Stimulated activated CD8-positive, alpha-beta memory T cell treated with anti-CD3 and anti-CD28 coated beads, Interleukin-4, amount 100 ng/mL, for 24 hours (primary cell): ENCODE data around the gene GRK2.
A peak's percentile ranks its signal among the peaks of the same experiment; 100 is the strongest.

Experiments used
- DNase-seq: peaks from one replicate; pipeline ENCODE4 v3.0.0-alpha.2; 2020; ENCODE audit warnings: low read depth

The GRK2 gene

DNA sequence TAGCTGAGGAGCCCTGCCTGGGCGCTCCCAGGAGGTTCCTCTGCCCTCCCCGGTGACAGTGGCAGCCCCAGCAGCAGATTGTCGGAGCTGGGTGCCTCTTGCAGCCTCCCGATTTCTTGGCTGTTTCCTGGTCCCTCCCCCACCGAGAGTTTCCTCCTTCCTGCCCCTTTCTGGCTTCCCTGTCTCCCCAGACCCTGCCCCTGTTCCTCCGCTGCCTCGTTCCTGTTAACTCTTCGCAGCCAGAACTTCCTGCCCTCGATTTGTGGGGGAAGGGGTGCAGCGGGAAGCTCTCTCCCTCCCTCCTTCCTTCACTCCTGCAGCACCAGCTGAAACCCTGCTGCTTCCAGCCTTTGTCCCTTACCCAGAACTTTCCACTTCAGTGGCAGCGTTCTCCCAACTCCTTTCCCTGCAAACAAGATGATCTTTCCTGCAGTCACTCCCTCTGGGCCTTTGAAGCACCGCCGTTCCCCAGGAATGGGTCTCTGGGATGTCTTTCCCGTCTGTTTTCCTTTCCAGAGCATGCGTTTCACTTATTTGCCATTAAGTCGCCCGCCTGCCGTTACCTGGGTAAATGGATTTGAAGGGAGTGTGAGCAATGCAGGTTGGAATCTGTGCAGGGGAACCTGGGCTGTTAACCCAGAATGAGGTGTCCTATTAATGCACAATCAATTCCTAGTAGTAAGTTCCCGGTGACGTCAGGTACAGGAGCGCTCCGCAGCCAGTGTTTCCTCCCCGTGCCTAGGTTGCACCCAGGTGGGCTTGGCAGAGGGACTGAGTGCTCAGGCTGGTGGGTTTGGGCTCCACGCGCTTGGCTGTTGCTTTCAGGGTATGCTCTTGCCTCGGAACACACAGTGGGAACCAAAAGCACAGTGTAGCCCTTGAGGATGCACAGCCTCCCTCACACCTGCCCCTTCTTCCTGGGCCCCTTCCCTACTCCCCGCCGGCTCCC lies 4.3 kb downstream of the GRK2 start:
- no peak for DNase-seq

GRCh38 chr11:67271205-67271540 lies 4.9 kb downstream of the GRK2 start:
- no peak for DNase-seq

- peak; percentile 50 for DNase-seq
Observed at GRCh38 chr11:67271541-67272284, 5.4 kb downstream of the GRK2 start.

DNA sequence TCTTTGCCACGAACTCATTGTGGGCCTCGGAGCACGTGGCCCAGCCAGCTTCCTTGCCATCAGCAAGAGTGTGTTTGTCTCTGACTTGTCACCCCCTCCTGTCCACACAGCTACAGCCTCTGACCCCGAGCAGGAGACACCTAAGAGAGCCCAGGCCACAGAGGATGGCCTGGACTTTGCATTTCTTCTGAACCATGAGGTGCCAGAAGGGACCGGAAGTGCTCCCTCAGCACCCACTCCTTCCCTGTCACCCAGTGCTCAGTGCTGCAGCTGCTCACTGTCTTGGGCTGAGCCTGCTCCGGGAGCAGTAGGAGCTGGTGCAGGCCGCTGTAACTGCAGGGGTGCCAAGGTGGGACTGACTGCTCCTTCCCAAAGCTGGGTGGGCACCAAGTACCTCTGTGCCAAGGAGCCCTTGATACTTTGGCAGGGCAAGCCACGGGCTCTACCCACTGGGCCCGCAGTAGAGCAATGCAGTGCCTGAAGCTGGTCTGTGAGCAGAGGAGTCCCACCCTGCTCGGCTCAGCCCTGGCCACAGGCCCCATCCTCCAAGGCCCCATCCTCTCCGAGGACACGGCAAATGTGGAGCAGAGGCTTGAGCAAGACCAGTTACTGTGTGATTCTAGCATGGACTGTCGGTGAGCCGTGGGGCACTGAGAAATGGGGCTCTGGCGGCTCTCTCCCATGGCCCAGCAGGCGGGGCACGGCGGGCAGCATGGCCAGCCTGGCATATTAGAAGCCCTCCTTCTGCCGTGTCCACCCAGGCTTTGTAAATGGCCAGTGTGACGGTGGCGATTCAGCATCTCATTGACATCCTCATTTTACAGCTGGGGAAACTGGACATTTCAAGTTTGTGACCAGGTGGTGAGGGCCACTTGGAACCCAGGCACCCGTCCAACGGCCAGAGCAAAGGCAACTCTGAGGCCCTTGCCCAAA lies 6.3 kb downstream of the GRK2 start:
- no peak for DNase-seq

DNA sequence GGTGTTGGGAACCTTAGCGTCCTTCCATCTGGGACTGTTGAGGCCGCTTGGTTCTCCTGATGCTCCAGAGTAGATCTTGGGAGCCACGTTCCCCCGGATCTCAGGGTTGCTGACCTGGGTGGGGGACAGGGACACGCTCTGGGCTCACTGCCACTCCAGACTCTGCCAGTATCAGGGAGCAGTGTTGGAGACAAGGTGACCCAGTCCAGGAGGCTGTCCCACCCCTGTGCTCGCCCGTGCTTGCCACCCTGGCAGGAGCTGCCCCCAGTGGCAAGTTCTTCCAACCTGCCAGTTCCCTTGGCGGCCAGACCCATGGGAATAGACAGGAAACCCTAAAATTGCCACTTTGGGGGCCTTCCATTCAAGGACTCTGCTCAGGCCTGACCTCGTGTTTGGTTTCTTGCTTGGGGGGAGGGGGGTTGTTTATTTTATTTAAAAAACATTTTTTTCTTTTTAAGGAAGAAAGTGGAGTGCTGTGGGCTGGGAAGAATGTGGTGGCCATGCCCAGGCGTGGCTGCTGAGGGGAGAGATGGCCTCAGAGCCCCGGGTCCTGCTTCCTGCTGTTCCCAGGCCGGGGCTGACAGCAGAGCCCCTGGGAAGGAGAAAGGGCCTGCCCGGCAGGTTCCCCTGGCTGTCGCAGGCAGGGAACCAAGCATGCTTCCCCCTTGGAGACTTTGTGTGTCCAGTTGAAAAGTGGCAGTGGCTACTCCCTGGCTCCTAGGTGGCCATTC lies 7.2 kb downstream of the GRK2 start:
- DNase-seq, result no peak

GRCh38 chr11:67274768-67275605 lies 8.7 kb downstream of the GRK2 start:
- DNase-seq, result no peak

GRCh38 chr11:67275606-67276409 lies 9.5 kb downstream of the GRK2 start:
- no peak for DNase-seq

DNA sequence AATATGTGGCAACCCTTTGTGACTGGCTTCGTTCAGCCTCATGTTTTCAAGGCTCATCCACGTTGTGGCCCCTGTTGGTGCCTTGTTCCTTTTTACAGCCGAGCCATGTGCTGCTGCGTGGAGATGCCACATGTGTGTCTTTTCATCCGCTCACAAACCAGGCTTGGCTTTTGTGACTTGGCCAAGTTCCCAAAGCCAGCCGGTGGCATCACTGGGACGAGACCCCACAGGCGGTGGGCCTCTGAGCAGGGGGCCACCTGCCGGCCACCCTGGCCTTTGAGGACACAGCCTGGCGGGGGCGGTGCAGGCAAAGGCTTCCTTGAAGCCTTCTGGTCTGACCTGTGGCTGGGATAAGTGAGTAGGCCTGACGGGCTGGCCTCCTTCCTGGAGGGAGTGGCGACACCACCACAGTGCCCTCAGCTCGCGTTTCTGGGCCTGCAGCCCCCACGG lies 10.5 kb downstream of the GRK2 start:
- DNase-seq, result peak; percentile 47

GRCh38 chr11:67277231-67277961 lies 11.1 kb downstream of the GRK2 start:
- DNase-seq, result peak; percentile 82

DNA sequence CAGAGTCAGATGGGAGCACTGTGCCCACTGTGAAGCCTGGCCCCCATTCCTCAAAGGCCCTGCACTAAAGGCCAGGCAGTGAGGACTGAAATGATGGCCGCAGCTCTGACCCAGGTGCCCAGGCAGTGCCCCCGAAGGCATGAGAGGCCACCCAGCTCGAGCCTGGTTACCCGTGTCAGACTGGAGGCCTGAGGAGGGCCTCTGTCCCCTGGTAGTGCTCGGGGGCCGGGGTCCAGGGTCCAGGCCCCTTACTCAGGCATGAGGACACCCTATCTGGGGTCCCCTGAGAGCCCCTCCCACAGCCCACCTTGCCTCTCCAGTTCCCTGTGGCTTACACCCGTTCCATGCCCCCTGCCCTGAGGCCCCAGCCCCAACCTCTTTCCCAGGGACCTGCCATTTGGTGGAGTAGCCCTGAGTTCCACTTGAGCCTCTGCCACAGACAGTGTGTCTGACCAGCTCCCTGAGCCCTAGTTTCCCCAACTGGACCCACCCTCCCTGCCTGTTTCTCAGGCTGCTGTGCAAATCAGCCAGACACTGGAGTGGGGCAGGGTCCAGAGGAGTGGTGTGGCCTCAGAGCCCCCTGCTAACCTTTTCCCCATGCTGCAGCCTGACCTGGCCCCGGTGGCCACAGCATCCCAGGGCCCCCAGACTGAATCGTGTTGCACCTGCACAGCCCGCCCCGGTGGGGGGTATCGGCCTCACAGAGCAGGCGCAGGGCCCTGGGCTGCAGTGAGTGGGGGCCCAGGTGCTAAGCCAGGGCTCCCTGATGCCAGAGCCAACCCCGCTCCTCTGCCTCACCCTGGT lies 12.1 kb downstream of the GRK2 start:
- DNase-seq, result no peak

DNA sequence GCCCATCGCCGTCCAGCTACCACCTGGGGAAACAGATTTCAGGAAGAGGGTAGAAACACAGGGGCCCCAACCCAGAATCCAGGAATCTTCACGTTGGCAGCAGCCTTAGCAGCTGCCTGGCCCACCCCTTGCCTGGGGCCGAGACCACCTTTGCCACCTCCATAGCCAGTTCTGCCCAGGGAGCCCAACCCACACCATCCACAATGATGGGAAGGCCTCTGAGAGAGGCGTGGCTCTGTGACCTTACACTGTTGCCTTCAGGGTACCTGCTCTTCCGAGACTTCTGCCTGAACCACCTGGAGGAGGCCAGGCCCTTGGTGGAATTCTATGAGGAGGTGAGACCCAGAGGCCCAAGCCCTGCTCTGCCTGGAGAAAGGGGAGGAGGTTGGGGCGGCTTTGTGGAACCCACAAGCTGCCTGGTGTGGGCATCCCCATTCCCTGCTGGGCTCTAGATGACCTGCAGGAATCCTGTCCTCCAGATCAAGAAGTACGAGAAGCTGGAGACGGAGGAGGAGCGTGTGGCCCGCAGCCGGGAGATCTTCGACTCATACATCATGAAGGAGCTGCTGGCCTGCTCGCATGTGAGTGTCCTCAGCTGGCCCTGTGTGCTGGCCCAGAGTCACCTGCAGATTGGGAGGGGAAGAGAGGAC lies 12.8 kb downstream of the GRK2 start:
- DNase-seq, result no peak

GRCh38 chr11:67279589-67280340 lies 13.5 kb downstream of the GRK2 start:
- no peak for DNase-seq

- DNase-seq, result no peak
Observed at GRCh38 chr11:67280341-67280787, 14.1 kb downstream of the GRK2 start.

- DNase-seq, result no peak
Observed at GRCh38 chr11:67280788-67281551, 14.7 kb downstream of the GRK2 start.

DNA sequence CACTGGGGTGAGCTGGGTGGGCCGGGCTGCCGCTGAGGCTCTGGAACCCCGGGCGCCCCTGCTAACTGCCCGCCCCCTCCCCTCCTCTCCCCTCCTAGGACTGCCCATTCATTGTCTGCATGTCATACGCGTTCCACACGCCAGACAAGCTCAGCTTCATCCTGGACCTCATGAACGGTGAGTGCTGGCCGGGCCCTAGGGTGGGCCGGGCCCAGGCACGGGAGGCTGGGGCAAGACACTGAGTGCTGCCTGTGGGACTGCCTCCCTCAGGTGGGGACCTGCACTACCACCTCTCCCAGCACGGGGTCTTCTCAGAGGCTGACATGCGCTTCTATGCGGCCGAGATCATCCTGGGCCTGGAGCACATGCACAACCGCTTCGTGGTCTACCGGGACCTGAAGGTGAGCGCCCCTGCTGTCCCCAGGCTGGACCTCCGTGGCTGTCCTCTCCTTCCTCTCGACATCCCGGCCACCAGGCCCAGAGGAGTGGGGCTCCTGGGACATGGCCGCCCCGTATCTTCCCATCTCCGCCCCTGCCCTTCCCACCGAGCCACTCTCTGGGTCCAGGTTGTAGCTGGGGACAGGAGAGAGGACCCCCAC lies 15.4 kb downstream of the GRK2 start:
- no peak for DNase-seq
